Ovary (tissue), 9 donors: Measurements from ENCODE around the gene RECK. TPM values are rescaled to one million over a fixed set of nuclear protein-coding genes. Genes with fewer than 3 reads are reported as not detected.
A peak's percentile ranks its signal among the peaks of the same experiment; 100 is the strongest.

Experiments used
- DNase-seq, 5 donors: peaks; one replicate each; pipeline ENCODE4 v3.0.0-alpha.2; 2019 to 2020
- H3K27ac ChIP-seq, 2 donors: fragments of 200-600 bp; one replicate each; pipeline versions ENCODE4 v1.5.1 to v1.8.0; 2019 to 2022
- H3K27me3 ChIP-seq: fragments of 200-600 bp; one replicate; pipeline ENCODE4 v1.8.0; 2022
- H3K36me3 ChIP-seq: fragments of 200-600 bp; sonication (generic); one replicate; pipeline ENCODE4 v1.5.1; 2019
- H3K4me1 ChIP-seq: one replicate; pipeline ENCODE4 v1.8.1; 2013; ENCODE audit warnings: mild to moderate bottlenecking, moderate library complexity; ENCODE audit not compliant: insufficient read depth
- H3K4me3 ChIP-seq: fragments of 200-600 bp; sonication (generic); one replicate; pipeline ENCODE4 v1.5.1; 2017
- H3K9me3 ChIP-seq, 2 donors: fragments of 200-600 bp in 1 of 2; sonication (generic) in 1 of 2; one replicate each; pipeline versions ENCODE4 v1.5.1 to v1.8.1; 2013 to 2019; ENCODE audit warnings: mild to moderate bottlenecking in 1 of 2, moderate library complexity in 1 of 2
- CTCF ChIP-seq, 3 donors: fragments of 450-650 bp in 2 of 3; fragments of 200-600 bp in 1 of 3; IDR thresholded peaks; one replicate each; pipeline versions ENCODE4 v1.5.1 to v1.8.0; 2016 to 2022; ENCODE audit warnings: antibody characterized with exemption in 3 of 3, mild to moderate bottlenecking in 1 of 3
- EP300 ChIP-seq: sonication (generic); formaldehyde crosslinking; IDR thresholded peaks from one replicate; pipeline ENCODE4 v1.6.1; 2017; ENCODE audit warnings: antibody characterized with exemption
- POLR2A ChIP-seq: fragments of 450-650 bp; IDR thresholded peaks from one replicate; pipeline ENCODE4 v1.6.1; 2017; ENCODE audit warnings: antibody characterized with exemption, mild to moderate bottlenecking, moderate library complexity
- WGBS, 3 donors: extraction: QIAGEN DNeasy Blood & Tissue Kit in 1 of 3; methylation state at CpG; one replicate each; pipeline versions ENCODE4 v1.1.5 to v1.1.7; 2013 to 2017; 5-methylcytosine and 5-hydroxymethylcytosine counted together
- intact Hi-C, 4 donors: fragments of 100-400 bp; cut with DNase I; formaldehyde crosslinking; loops; one replicate each; pipeline versions ENCODE4 v1.11.0 to v1.15.1; 2022 to 2023
- polyA plus RNA-seq, 2 donors: library from polyadenylated mRNA; stranded (reverse); fragments of 200-250 nt in 1 of 2; fragments of 350-450 nt in 1 of 2; fragmentation: Illumina TruSeq in 1 of 2; extraction: RNeasy Lipid Tissue Mini Kit (QIAGEN cat#74804) in 1 of 2; gene quantifications; one replicate each; pipeline ENCODE4 v1.2.3, GENCODE V29; 2013 to 2014
- small RNA-seq: library from RNA; depleted of rRNA; stranded (forward); fragments of <200 nt; gene quantifications from one replicate; pipeline ENCODE3, GENCODE V24; 2016
- total RNA-seq, 7 donors: library from RNA; depleted of rRNA in 2 of 7; stranded (reverse); fragments of >200 nt in 2 of 7; fragmentation: NEBNext Ultra II Directional in 3 of 7; extraction: Animal tissue kit (Norgen Biotek cat#: 25700) in 3 of 7; gene quantifications; one replicate each; pipeline versions ENCODE4 v1.1.0 to v1.2.4, GENCODE V29; 2016 to 2023
- donor health status: DM: no; HTN: no; CAD: no; lungs with moderate emphysema.
- donor health status: DM: no; HTN: no; CAD: no.
- donor health status: Bipolar disorder and iron deficiency.
- donor health status: DM: yes; HTN: yes; CAD: no.
- donor health status: DM: no; HTN: no; CAD: no.
- donor health status: DM: yes; HTN: yes; CAD: no.

RECK gene
- total and polyA plus RNA-seq, 9 donors = 10.7 to 24.2 (median 16.8) TPM

DNA sequence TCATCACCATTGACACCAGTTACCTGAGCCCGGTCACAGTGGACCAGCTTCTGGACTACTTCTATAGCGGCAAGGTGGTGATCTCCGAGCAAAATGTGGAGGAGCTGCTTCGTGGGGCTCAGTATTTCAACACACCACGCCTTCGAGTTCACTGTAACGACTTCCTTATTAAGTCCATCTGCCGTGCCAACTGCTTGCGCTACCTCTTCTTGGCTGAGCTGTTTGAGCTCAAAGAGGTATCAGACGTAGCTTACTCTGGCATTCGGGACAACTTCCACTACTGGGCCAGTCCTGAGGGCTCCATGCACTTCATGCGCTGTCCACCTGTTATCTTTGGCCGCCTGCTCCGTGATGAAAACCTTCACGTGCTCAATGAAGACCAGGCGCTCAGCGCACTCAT lies 133.0 kb downstream of the RECK start:
- WGBS, 3 donors = 94 to 95% (median 94%) methylated on average over 17 of the region's 17 CpGs
- no peaks in the 10 kb centered on the region for H3K36me3 ChIP-seq
- DNase-seq = peak in 1 of 5 donors; percentile 21
- H3K4me1 ChIP-seq = no peaks in the 10 kb centered on the region
- H3K9me3 ChIP-seq = no peaks in the 10 kb centered on the region
- no peak overlapping the region for H3K27ac ChIP-seq
- intact Hi-C loops = loop anchor here (5.0 to 10.0 kb wide), 4 partner anchors 45 to 215 kb away; partner anchors contain the start of gene OR2S2 (in 1 of the 4)
- TF ChIP-seq CTCF (IDR thresholded peaks at IDR 0.05) (no peak), EP300 (no peak), POLR2A (no peak)
- no peak overlapping the region for H3K4me3 ChIP-seq
- H3K27me3 ChIP-seq = no peaks in the 10 kb centered on the region

DNA sequence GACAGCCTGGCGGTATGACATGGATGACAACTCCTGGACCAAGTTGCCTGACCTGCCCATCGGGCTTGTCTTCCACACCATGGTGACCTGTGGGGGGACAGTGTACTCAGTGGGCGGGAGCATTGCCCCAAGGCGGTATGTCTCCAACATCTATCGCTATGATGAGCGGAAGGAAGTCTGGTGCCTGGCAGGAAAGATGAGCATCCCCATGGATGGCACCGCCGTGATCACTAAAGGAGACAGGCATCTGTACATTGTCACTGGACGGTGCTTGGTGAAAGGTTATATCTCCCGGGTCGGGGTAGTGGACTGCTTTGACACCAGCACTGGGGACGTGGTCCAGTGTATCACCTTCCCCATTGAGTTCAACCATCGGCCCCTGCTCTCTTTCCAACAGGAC lies 133.8 kb downstream of the RECK start:
- intact Hi-C loops = loop anchor here in 2 of 4 donors (10.0 kb wide), 3 partner anchors 46 to 216 kb away; partner anchors contain the start of gene OR2S2 (in 1 of the 2)
- Histone ChIP-seq H3K27ac (no peak overlapping the region), H3K4me1 (no peaks in the 10 kb centered on the region), H3K4me3 (no peak overlapping the region), H3K36me3 (no peaks in the 10 kb centered on the region), H3K9me3 (no peaks in the 10 kb centered on the region), H3K27me3 (no peaks in the 10 kb centered on the region)
- 96 to 98% (median 96%) methylated on average over 13 of the region's 13 CpGs for WGBS, 3 donors
- peak in 1 of 5 donors; percentile 21 for DNase-seq
- TF ChIP-seq POLR2A (no peak), CTCF (IDR thresholded peaks at IDR 0.05) (no peak), EP300 (no peak)

GRCh38 chr9:36173861-36174260 lies 137.1 kb downstream of the RECK start:
- Histone ChIP-seq H3K4me1 (no peaks in the 10 kb centered on the region), H3K36me3 (no peaks in the 10 kb centered on the region), H3K27me3 (no peaks in the 10 kb centered on the region), H3K27ac (no peak overlapping the region), H3K9me3 (no peaks in the 10 kb centered on the region), H3K4me3 (no peak overlapping the region)
- DNase-seq = peak in 1 of 5 donors; percentile 3
- WGBS, 3 donors = 93 to 98% (median 94%) methylated on average over 2 of the region's 2 CpGs
- intact Hi-C loops = loop anchor here in 2 of 4 donors (10.0 kb wide), 3 partner anchors 49 to 219 kb away; partner anchors contain the start of gene OR2S2 (in 1 of the 2)
- no peak for TF ChIP-seq CTCF (IDR thresholded peaks at IDR 0.05)
- no peak for TF ChIP-seq EP300
- TF ChIP-seq POLR2A = no peak

Small RNA genes lying within 50 kb of the gene (small RNA-seq; reads per million reads assigned to genes)
- gene RF02275 = not detected

Other genes starting within 250 kb of the RECK start
- gene NPR2, start 245.3 kb upstream of the RECK start, total RNA-seq = 10 to 100 TPM in 5 of 7 donors, 1 to 10 TPM in 2; 5.5 to 30.1 (median 18.0) TPM
- 10 to 100 TPM; 15.4 to 54.4 TPM for gene NPR2, start 245.3 kb upstream of the RECK start, polyA plus RNA-seq
- 10 to 100 TPM in 1 of 7 donors, 1 to 10 TPM in 6; 2.1 to 28.1 (median 5.0) TPM for gene SPAG8, start 224.7 kb upstream of the RECK start, total RNA-seq
- gene SPAG8, start 224.7 kb upstream of the RECK start, polyA plus RNA-seq = 1 to 10 TPM; 2.1 to 3.0 TPM
- 10 to 100 TPM; 14.9 to 38.0 (median 24.9) TPM for gene HINT2, start 221.9 kb upstream of the RECK start, total RNA-seq
- 10 to 100 TPM; 26.1 to 36.0 TPM for gene HINT2, start 221.9 kb upstream of the RECK start, polyA plus RNA-seq
- gene FAM221B, start 208.2 kb upstream of the RECK start, total RNA-seq = not detected
- gene FAM221B, start 208.2 kb upstream of the RECK start, polyA plus RNA-seq = not detected
- 10 to 100 TPM; 11.2 to 42.8 (median 37.0) TPM for gene TMEM8B, start 207.7 kb upstream of the RECK start, total RNA-seq
- 10 to 100 TPM; 17.2 to 20.6 TPM for gene TMEM8B, start 207.7 kb upstream of the RECK start, polyA plus RNA-seq
- gene OR13J1, start 166.5 kb upstream of the RECK start, total RNA-seq = not detected
- not detected for gene OR13J1, start 166.5 kb upstream of the RECK start, polyA plus RNA-seq
- 1 to 10 TPM in 5 of 7 donors, under 1 TPM in 1, not detected in 1; 0.48 to 8.1 (median 3.4) TPM for gene HRCT1, start 130.7 kb upstream of the RECK start, total RNA-seq
- 1 to 10 TPM in 1 of 2 donors, under 1 TPM in 1; 0.90 to 1.1 TPM for gene HRCT1, start 130.7 kb upstream of the RECK start, polyA plus RNA-seq
- gene SPAAR, start 127.4 kb upstream of the RECK start, total RNA-seq = 1 to 10 TPM in 5 of 7 donors, under 1 TPM in 2; 0.33 to 5.4 (median 2.0) TPM
- gene SPAAR, start 127.4 kb upstream of the RECK start, polyA plus RNA-seq = 1 to 10 TPM; 1.4 to 2.3 TPM
- not detected for gene OR2S2, start 78.8 kb upstream of the RECK start, total RNA-seq
- not detected for gene OR2S2, start 78.8 kb upstream of the RECK start, polyA plus RNA-seq
- 10 to 100 TPM in 6 of 7 donors, 1 to 10 TPM in 1; 8.3 to 30.9 (median 16.0) TPM for gene GLIPR2, start 99.8 kb downstream of the RECK start, total RNA-seq
- 10 to 100 TPM; 13.6 to 34.6 TPM for gene GLIPR2, start 99.8 kb downstream of the RECK start, polyA plus RNA-seq
- under 1 TPM in 3 of 7 donors, not detected in 4; 0.15 to 0.28 (median 0.27) TPM for gene CCIN, start 132.5 kb downstream of the RECK start, total RNA-seq
- gene CCIN, start 132.5 kb downstream of the RECK start, polyA plus RNA-seq = under 1 TPM in 1 of 2 donors, not detected in 1; 0.33 TPM
- 100 to 1,000 TPM; 170 to 223 (median 202) TPM for gene CLTA, start 154.0 kb downstream of the RECK start, total RNA-seq
- gene CLTA, start 154.0 kb downstream of the RECK start, polyA plus RNA-seq = 100 to 1,000 TPM; 242 to 243 TPM
- gene GNE, start 221.5 kb downstream of the RECK start, total RNA-seq = 10 to 100 TPM; 17.1 to 34.1 (median 24.0) TPM
- gene GNE, start 221.5 kb downstream of the RECK start, polyA plus RNA-seq = 10 to 100 TPM; 13.0 to 22.9 TPM